Progenitor cell of endocrine pancreas (in vitro differentiated cells): Measurements from ENCODE around the gene ARMC8. TPM values are rescaled to one million over a fixed set of nuclear protein-coding genes. Genes with fewer than 3 reads are reported as not detected.

Experiments used
- DNase-seq: peaks from one replicate; pipeline ENCODE4 v3.0.0; 2021; ENCODE audit warnings: low spot score; ENCODE audit not compliant: unreplicated experiment
- H3K27ac Mint-ChIP-seq: 2 replicates; pipeline ENCODE4 v1.8.0; 2021; ENCODE audit warnings: mild to moderate bottlenecking, moderate library complexity, mixed read lengths
- H3K27me3 Mint-ChIP-seq: 2 replicates; pipeline ENCODE4 v1.8.0; 2021; ENCODE audit warnings: mixed read lengths
- H3K36me3 Mint-ChIP-seq: 2 replicates; pipeline ENCODE4 v1.8.0; 2022; ENCODE audit warnings: mixed read lengths; ENCODE audit not compliant: insufficient read depth
- H3K4me1 Mint-ChIP-seq: 2 replicates; pipeline ENCODE4 v1.8.0; 2021; ENCODE audit warnings: low read depth, mixed read lengths
- H3K4me3 Mint-ChIP-seq: 2 replicates; pipeline ENCODE4 v1.8.0; 2021; ENCODE audit warnings: low read depth, mild to moderate bottlenecking, moderate library complexity, mixed read lengths
- H3K9me3 Mint-ChIP-seq: 2 replicates; pipeline ENCODE4 v1.8.0; 2021; ENCODE audit warnings: low read depth, mixed read lengths
- total RNA-seq: library from RNA; stranded (reverse); gene quantifications from 2 replicates; pipeline ENCODE4 v1.2.1, GENCODE V29; 2021
- TF ChIP-seq, protein P1 (sequence below): fragments of 200-600 bp; sonication (generic); IDR thresholded peaks from one replicate; pipeline ENCODE4 v1.5.0; 2021; ENCODE audit warnings: antibody characterized with exemption, mild to moderate bottlenecking; ENCODE audit not compliant: unreplicated experiment

The ARMC8 gene
- total RNA-seq, 1 donor from 2014 or later, result 71.3 TPM

DNA sequence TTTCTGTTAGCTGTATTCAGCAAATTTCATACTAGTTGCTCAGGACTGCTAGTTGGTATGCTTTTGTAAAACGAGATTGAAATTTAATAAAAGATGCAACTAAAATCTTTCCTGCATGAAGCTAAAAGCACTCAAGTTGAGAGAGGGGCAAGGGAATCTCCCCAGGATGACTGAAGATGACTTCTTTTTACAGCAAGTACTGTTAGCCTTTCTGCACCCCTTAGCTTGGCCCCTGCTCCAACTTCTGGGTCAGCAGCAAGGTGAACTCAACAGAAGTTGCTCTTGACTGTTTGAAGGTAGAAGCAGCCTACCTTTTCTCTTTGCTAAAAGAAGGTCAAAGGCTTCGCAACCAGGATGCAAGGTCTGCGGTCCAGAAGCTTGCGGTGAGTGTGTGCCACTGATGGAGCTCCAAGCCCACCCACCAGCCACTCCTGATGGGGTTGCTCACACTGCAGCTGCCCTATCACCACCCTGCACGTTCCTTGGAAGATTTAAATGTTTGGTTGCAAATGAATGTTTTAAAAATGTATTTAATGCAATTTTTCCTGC is 110.0 kb downstream of the ARMC8 start:
- TF ChIP-seq, protein P1, sequence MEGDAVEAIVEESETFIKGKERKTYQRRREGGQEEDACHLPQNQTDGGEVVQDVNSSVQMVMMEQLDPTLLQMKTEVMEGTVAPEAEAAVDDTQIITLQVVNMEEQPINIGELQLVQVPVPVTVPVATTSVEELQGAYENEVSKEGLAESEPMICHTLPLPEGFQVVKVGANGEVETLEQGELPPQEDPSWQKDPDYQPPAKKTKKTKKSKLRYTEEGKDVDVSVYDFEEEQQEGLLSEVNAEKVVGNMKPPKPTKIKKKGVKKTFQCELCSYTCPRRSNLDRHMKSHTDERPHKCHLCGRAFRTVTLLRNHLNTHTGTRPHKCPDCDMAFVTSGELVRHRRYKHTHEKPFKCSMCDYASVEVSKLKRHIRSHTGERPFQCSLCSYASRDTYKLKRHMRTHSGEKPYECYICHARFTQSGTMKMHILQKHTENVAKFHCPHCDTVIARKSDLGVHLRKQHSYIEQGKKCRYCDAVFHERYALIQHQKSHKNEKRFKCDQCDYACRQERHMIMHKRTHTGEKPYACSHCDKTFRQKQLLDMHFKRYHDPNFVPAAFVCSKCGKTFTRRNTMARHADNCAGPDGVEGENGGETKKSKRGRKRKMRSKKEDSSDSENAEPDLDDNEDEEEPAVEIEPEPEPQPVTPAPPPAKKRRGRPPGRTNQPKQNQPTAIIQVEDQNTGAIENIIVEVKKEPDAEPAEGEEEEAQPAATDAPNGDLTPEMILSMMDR, result no peak
- H3K27ac Mint-ChIP-seq, result no peak overlapping the region
- H3K4me3 Mint-ChIP-seq, result no peak overlapping the region
- no peak for DNase-seq
- H3K27me3 Mint-ChIP-seq, result no peaks in the 10 kb centered on the region
- no peaks in the 10 kb centered on the region for H3K4me1 Mint-ChIP-seq
- H3K36me3 Mint-ChIP-seq, result peaks cover 13% of the 10 kb centered on the region
- H3K9me3 Mint-ChIP-seq, result no peaks in the 10 kb centered on the region

DNA sequence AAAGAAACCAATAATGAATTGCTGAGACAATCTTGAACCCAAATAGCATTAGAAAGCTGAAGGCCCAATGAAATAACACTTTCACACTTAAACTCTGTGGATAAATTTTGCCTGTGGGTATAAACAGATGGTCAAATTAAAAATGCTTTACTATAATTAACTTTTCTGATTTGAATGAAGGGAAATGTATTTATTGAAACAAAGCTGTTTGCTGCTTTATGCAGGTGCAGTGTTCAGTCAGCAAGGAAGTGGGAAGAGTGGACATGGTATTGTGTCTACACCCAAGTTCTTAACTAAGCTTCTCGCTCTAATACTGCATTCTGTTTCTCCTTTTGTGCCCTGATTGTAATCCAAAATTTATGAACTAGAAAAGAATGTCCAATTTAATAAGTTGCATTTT is 110.8 kb downstream of the ARMC8 start:
- Mint-ChIP-seq H3K9me3 (no peaks in the 10 kb centered on the region), H3K36me3 (peaks cover 8% of the 10 kb centered on the region), H3K4me1 (no peaks in the 10 kb centered on the region), H3K4me3 (no peak overlapping the region), H3K27ac (no peak overlapping the region), H3K27me3 (no peaks in the 10 kb centered on the region)
- TF ChIP-seq, protein P1, result no peak
- no peak for DNase-seq

DNA sequence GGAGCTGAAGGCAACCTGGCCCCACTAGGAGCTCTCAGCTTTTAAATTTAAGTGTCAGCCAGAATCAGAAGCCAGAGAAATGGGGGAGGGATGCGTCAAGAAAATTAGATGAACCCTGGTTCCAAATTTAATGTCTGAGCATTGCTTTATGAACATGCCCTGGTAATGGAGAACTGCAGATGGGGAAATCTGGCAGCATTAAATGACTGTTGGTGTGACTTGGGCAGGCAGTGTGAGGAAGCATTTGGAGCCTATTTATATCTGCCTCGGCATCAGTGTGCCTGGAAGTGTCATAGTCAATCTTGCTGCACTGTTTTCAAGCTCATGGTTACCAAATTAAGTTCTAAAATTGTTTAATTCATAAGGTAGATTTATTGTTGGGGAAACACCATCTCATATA is 113.5 kb downstream of the ARMC8 start:
- DNase-seq, result no peak
- Mint-ChIP-seq H3K27ac (no peak overlapping the region), H3K27me3 (no peaks in the 10 kb centered on the region), H3K9me3 (no peaks in the 10 kb centered on the region), H3K4me1 (no peaks in the 10 kb centered on the region), H3K4me3 (no peak overlapping the region), H3K36me3 (peaks cover 4% of the 10 kb centered on the region)
- TF ChIP-seq, protein P1, result no peak

DNA sequence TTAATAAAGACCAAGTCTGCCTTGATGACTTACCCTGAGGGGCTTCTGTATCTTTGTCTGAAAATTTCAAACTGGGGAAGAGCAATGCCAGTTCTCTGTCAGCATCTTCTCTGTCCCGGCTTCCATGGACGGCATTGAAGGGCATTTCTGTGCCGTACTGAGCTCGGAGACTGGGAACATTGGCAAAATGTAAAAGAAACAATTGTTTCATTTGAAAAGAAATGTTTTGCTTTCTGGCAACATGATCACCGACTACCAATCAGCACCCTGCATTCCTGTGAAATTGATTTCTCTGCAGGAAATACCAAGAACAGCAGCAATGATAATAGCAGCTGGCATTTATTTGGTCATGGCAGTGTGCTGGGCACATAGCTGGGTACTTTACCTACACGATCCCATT is 116.4 kb downstream of the ARMC8 start:
- Mint-ChIP-seq H3K27ac (no peak overlapping the region), H3K4me1 (no peaks in the 10 kb centered on the region), H3K27me3 (no peaks in the 10 kb centered on the region), H3K36me3 (peaks cover 13% of the 10 kb centered on the region), H3K9me3 (peaks cover 12% of the 10 kb centered on the region), H3K4me3 (no peak overlapping the region)
- no peak for DNase-seq
- TF ChIP-seq, protein P1, result no peak

DNA sequence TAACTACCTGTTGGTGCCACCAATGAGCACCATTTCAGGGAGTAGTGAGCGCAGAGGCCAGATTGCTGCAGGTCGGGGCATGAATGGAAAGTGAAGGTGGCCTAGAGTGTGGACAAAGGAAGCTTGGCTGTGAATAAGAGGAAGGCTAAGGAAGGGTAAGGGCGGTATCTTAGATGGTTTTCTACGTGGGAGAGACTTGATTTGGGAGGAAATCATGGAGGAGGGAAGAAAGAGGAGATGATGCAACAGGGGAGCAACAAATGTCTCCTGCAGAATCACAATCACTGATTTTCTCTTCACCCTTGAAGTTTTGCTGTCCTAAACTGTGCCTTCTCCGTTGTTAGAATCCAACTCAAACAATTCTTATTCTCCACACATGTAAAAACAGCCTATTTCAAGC is 120.8 kb downstream of the ARMC8 start:
- Mint-ChIP-seq H3K27ac (no peak overlapping the region), H3K27me3 (peaks cover 3% of the 10 kb centered on the region), H3K9me3 (peaks cover 34% of the 10 kb centered on the region), H3K36me3 (peaks cover 13% of the 10 kb centered on the region), H3K4me3 (no peak overlapping the region), H3K4me1 (no peaks in the 10 kb centered on the region)
- no peak for DNase-seq
- TF ChIP-seq, protein P1, result no peak
